Endothelial cell of umbilical vein (primary cell): ENCODE measurements around the gene ATP8B2. TPM values are rescaled to one million over a fixed set of nuclear protein-coding genes. Genes with fewer than 3 reads are reported as not detected.

Experiments
- BruUV-seq: library from RNA; stranded (reverse); fragments of 400-500 nt; replicated peaks from 2 replicates; lab custom pipeline; 2021; lab: Mats Ljungman, UMichigan
- CTCF ChIA-PET: fragments of 300-600, 350-600 bp; sonication (Branson Sonifier 250); formaldehyde crosslinking; loops from one replicate; lab custom pipeline; 2021; ENCODE audit warnings: antibody characterized with exemption, inconsistent platforms; lab: Charles Lee
- POLR2A ChIA-PET: fragments of 300-600, 350-600 bp; sonication (Branson Sonifier 250); formaldehyde crosslinking; loops from one replicate; lab custom pipeline; 2021; ENCODE audit warnings: antibody characterized with exemption, inconsistent platforms; lab: Charles Lee
- DNase-seq: peaks from one replicate; pipeline ENCODE4 v3.0.0-alpha.2; 2011; ENCODE audit warnings: low read depth, low spot score
- FAIRE-seq: peaks from 2 replicates; lab custom pipeline; 2011; peaks lifted over from hg19 to GRCh38; lab: Jason Lieb, UNC
- H2AFZ ChIP-seq: 2 replicates; pipeline ENCODE4 v1.6.0; 2012; ENCODE audit warnings: low read depth, low read length, control low read depth, inconsistent platforms
- H3K27ac ChIP-seq: 2 replicates; pipeline ENCODE4 v1.5.1; 2011; ENCODE audit warnings: low read depth, mild to moderate bottlenecking, control low read depth, low read length, moderate library complexity; ENCODE audit not compliant: insufficient read depth
- H3K27me3 ChIP-seq, 2 experiments: 2 replicates each; pipeline versions ENCODE4 v1.6.0 to v1.6.1; 2011; ENCODE audit warnings: low read length in 2 of 2, mixed read lengths in 1 of 2; ENCODE audit not compliant: control insufficient read depth in 2 of 2, insufficient read depth in 2 of 2
- H3K36me3 ChIP-seq, 2 experiments: 2 replicates in 1 of 2; 3 replicates in 1 of 2; pipeline ENCODE4 v1.5.1; 2011; ENCODE audit warnings: low read length in 2 of 2, mild to moderate bottlenecking in 1 of 2, moderate library complexity in 1 of 2; ENCODE audit not compliant: control insufficient read depth in 2 of 2, insufficient read depth in 2 of 2; ENCODE audit errors: extremely low read depth in 1 of 2
- H3K4me1 ChIP-seq: 3 replicates; pipeline ENCODE4 v1.5.1; 2011; ENCODE audit warnings: mild to moderate bottlenecking, low read length; ENCODE audit not compliant: control insufficient read depth, insufficient read depth; ENCODE audit errors: extremely low read depth
- H3K4me2 ChIP-seq: 2 replicates; pipeline ENCODE4 v1.6.1; 2011; ENCODE audit warnings: low read length, control low read depth, mixed read lengths; ENCODE audit not compliant: insufficient read depth
- H3K4me3 ChIP-seq, 3 experiments: fragments of 200-600 bp in 1 of 3; sonication (generic), shearing (Covaris generic) in 1 of 3; replicated peaks in 1 of 3; 2 replicates each; pipeline ENCODE4 v1.5.1; 2011 to 2016; ENCODE audit warnings: control low read depth in 3 of 3, low read length in 3 of 3, mild to moderate bottlenecking in 2 of 3, inconsistent platforms in 1 of 3, low read depth in 1 of 3, moderate library complexity in 1 of 3; ENCODE audit not compliant: insufficient read depth in 1 of 3
- H3K79me2 ChIP-seq: 2 replicates; pipeline ENCODE4 v1.6.0; 2012; ENCODE audit warnings: low read length, inconsistent platforms; ENCODE audit not compliant: control insufficient read depth, insufficient read depth
- H3K9ac ChIP-seq: replicated peaks from 2 replicates; pipeline ENCODE3; 2011; ENCODE audit warnings: low read length, control low read depth; ENCODE audit not compliant: insufficient read depth; ENCODE audit errors: extremely low read depth
- H3K9me1 ChIP-seq: replicated peaks from 3 replicates; pipeline ENCODE4 v1.6.0; 2011; ENCODE audit warnings: mild to moderate bottlenecking, low read length; ENCODE audit not compliant: control insufficient read depth, insufficient read depth; ENCODE audit errors: extremely low read depth
- H3K9me3 ChIP-seq: replicated peaks from 2 replicates; pipeline ENCODE4 v1.5.1; 2012; ENCODE audit warnings: low read length, inconsistent platforms; ENCODE audit not compliant: control insufficient read depth, insufficient read depth
- H4K20me1 ChIP-seq: replicated peaks from 2 replicates; pipeline ENCODE3; 2011; ENCODE audit warnings: mild to moderate bottlenecking, low read length; ENCODE audit not compliant: control insufficient read depth, insufficient read depth; ENCODE audit errors: extremely low read depth
- CTCF ChIP-seq, 2 donors: IDR thresholded peaks; 1 replicate in 1 of 2; 2 replicates in 1 of 2; pipeline ENCODE4 v1.5.1; 2011; ENCODE audit warnings: low read length in 2 of 2, mild to moderate bottlenecking in 2 of 2, moderate library complexity in 2 of 2, control low read depth in 1 of 2, inconsistent platforms in 1 of 2, low read depth in 1 of 2; ENCODE audit not compliant: insufficient read depth in 1 of 2; ENCODE audit errors: extremely low read depth in 1 of 2
- EZH2 ChIP-seq: IDR thresholded peaks from 2 replicates; pipeline ENCODE4 v1.6.1; 2012; ENCODE audit warnings: borderline replicate concordance, low read depth, mild to moderate bottlenecking, moderate library complexity, low read length, inconsistent platforms; ENCODE audit not compliant: severe bottlenecking
- FOS ChIP-seq: IDR thresholded peaks from 2 replicates; pipeline ENCODE4 v1.6.1; 2011; ENCODE audit warnings: mild to moderate bottlenecking, low read length, moderate library complexity, borderline replicate concordance; ENCODE audit not compliant: insufficient read depth
- GATA2 ChIP-seq: IDR thresholded peaks from 2 replicates; pipeline ENCODE4 v1.7.0; 2011; ENCODE audit warnings: low read depth, mild to moderate bottlenecking, moderate library complexity, mixed read lengths, low read length; ENCODE audit not compliant: insufficient read length, insufficient read depth
- JUN ChIP-seq: IDR thresholded peaks from 2 replicates; pipeline ENCODE4 v1.6.1; 2011; ENCODE audit warnings: borderline replicate concordance, low read depth; ENCODE audit not compliant: insufficient read length, insufficient read depth
- MAX ChIP-seq: IDR thresholded peaks from 2 replicates; pipeline ENCODE4 v1.6.1; 2011; ENCODE audit not compliant: insufficient read depth, insufficient read length
- MYC ChIP-seq: IDR thresholded peaks from one replicate; pipeline ENCODE4 v1.6.1; 2011; ENCODE audit warnings: mild to moderate bottlenecking, low read depth, low read length
- POLR2A ChIP-seq: IDR thresholded peaks from 2 replicates; pipeline ENCODE4 v1.6.1; 2012; ENCODE audit warnings: low read depth, mild to moderate bottlenecking, control low read depth, low read length
- POLR2AphosphoS5 ChIP-seq: IDR thresholded peaks from 2 replicates; pipeline ENCODE4 v1.6.1; 2012; ENCODE audit warnings: low read depth, mild to moderate bottlenecking, control low read depth, low read length, moderate library complexity; ENCODE audit not compliant: insufficient read depth
- dilution Hi-C: fragments of 300-500 bp; cut with MboI; formaldehyde crosslinking; loops from one replicate; pipeline ENCODE4 v1.15.0; 2019; ENCODE audit warnings: low sequenced_read_pairs; ENCODE audit not compliant: extremely low pct_ligation_motif_present
- intact Hi-C: fragments of 100-400 bp; cut with micrococcal nuclease; formaldehyde crosslinking; loops from one replicate; pipeline ENCODE4 v1.10.0; 2022
- polyA plus RNA-seq, 4 experiments: library from polyadenylated mRNA; depleted of rRNA in 3 of 4; stranded (reverse) in 3 of 4; unstranded in 1 of 4; fragments of >200 nt; gene quantifications; 2 replicates each; pipeline versions ENCODE4 v1.2.1 to v1.2.3, GENCODE V29; 2011 to 2012; ENCODE audit warnings: missing spikeins in 1 of 4
- total RNA-seq: library from RNA; stranded (reverse); gene quantifications from 2 replicates; pipeline ENCODE4 v1.2.3, GENCODE V29; 2021

The ATP8B2 gene
- total and polyA plus RNA-seq, 2 donors (not counting 3 experiments of a cell fraction or from before 2014, with no cell fraction given): 64.7 to 72.8 TPM

GRCh38 chr1:154353460-154353904 lies 28.2 kb downstream of the ATP8B2 start:
- H3K4me2 ChIP-seq: peak overlapping the region; percentile 55
- ChIA-PET CTCF (interaction anchor here (0.6 to 5.4 kb wide), 9 partner anchors 8 to 193 kb away, joined by 3 to 35 read pairs (median 5); no protein-coding TSS in a partner anchor), POLR2A (no interaction called here)
- no peaks in the 10 kb centered on the region for H4K20me1 ChIP-seq
- H3K4me3 ChIP-seq: no peak overlapping the region
- DNase-seq (peak; percentile 65), FAIRE-seq (peak; percentile 92)
- intact Hi-C loops: loop anchor here (1.0 kb wide), 3 partner anchors 27 to 193 kb away; partner anchors contain the start of gene IL6R
- H3K27ac ChIP-seq: no peak overlapping the region
- H3K36me3 ChIP-seq: peaks cover under 1 to 12% of the 10 kb centered on the region in 2 experiments
- dilution Hi-C loops: no loop called here
- H3K9me3 ChIP-seq: no peaks in the 10 kb centered on the region
- no peak overlapping the region for H3K9ac ChIP-seq
- TF ChIP-seq FOS: no peak
- TF ChIP-seq MYC: no peak
- TF ChIP-seq EZH2: no peak
- TF ChIP-seq GATA2: peak; percentile 86
- TF ChIP-seq MAX: no peak
- no peak for TF ChIP-seq JUN
- peak; percentile 27 to 36 for TF ChIP-seq CTCF (IDR thresholded peaks at IDR 0.05; ENCODE audit: extremely low read depth in 1 of 2, insufficient read depth in 1 of 2, low read depth in 1 of 2, low read length in 2 of 2)
- no peak for TF ChIP-seq POLR2AphosphoS5
- TF ChIP-seq POLR2A: no peak
- H2AFZ ChIP-seq: peak overlapping the region; percentile 88
- no TSS peak for BruUV-seq
- no peaks in the 10 kb centered on the region for H3K27me3 ChIP-seq
- H3K79me2 ChIP-seq: no peaks in the 10 kb centered on the region
- peaks cover 14% of the 10 kb centered on the region for H3K4me1 ChIP-seq
- no peaks in the 10 kb centered on the region for H3K9me1 ChIP-seq
